Tibial nerve (tissue), 3 donors: Measurements from ENCODE around the gene HGF.

ENCODE experiments used
- CTCF ChIP-seq, 5 experiments: fragments of 200-600 bp in 3 of 5; fragments of 450-650 bp in 2 of 5; sonication (generic) in 3 of 5; IDR thresholded peaks; one replicate each; pipeline ENCODE4 v1.5.1; 2016 to 2019; ENCODE audit warnings: antibody characterized with exemption in 5 of 5, mild to moderate bottlenecking in 3 of 5, moderate library complexity in 2 of 5
- POLR2A ChIP-seq, 2 donors: fragments of 450-650 bp; IDR thresholded peaks; one replicate each; pipeline ENCODE4 v1.6.1; 2017; ENCODE audit warnings: antibody characterized with exemption in 2 of 2, mild to moderate bottlenecking in 2 of 2, moderate library complexity in 2 of 2

- TF ChIP-seq CTCF (IDR thresholded peaks at IDR 0.05) (no peak), POLR2A (IDR thresholded peaks at IDR 0.05) (no peak)
Measured at GRCh38 chr7:81693080-81693479, 76.8 kb downstream of the HGF start.
